CD4-positive, CD25-positive, alpha-beta regulatory T cell (primary cell): ENCODE data around the gene LCE3A. TPM values are rescaled to one million over a fixed set of nuclear protein-coding genes. Genes with fewer than 3 reads are reported as not detected.

Source experiments
- ATAC-seq, 2 donors: fragments of 150-1000 bp; cut with Tn5 transposase; one replicate each; pipeline ENCODE4 v1.10.0; 2021; ENCODE audit warnings: low read depth in 2 of 2, moderate number of reproducible peaks in 2 of 2, moderate library complexity in 1 of 2
- DNase-seq, 3 donors: peaks; one replicate each; pipeline versions ENCODE4 v3.0.0 to v3.0.0-alpha.2; 2012 to 2022; ENCODE audit warnings: mixed read lengths in 1 of 3
- H3K27ac ChIP-seq: one replicate; pipeline ENCODE4 v1.7.0; 2013; ENCODE audit warnings: mild to moderate bottlenecking, low read length; ENCODE audit not compliant: insufficient read depth, poor library complexity, severe bottlenecking
- H3K27me3 ChIP-seq: one replicate; pipeline ENCODE4 v1.7.0; 2013; ENCODE audit warnings: low read length; ENCODE audit not compliant: control insufficient read depth, insufficient read depth
- H3K36me3 ChIP-seq: one replicate; pipeline ENCODE4 v1.7.0; 2013; ENCODE audit warnings: mild to moderate bottlenecking, low read length, moderate library complexity; ENCODE audit not compliant: control insufficient read depth, insufficient read depth
- H3K4me1 ChIP-seq: 2 replicates; pipeline ENCODE4 v1.7.0; 2013; ENCODE audit warnings: mild to moderate bottlenecking, low read length; ENCODE audit not compliant: insufficient read depth, control insufficient read depth, poor library complexity, severe bottlenecking
- H3K4me3 ChIP-seq: one replicate; pipeline ENCODE4 v1.7.0; 2013; ENCODE audit warnings: low read depth, mild to moderate bottlenecking, low read length, moderate library complexity
- H3K9me3 ChIP-seq, 2 experiments: 1 replicate in 1 of 2; 2 replicates in 1 of 2; pipeline ENCODE4 v1.7.0; 2013; ENCODE audit warnings: low read length in 2 of 2, mild to moderate bottlenecking in 1 of 2, moderate library complexity in 1 of 2; ENCODE audit not compliant: control insufficient read depth in 2 of 2
- H3K27ac Mint-ChIP-seq, 3 donors: one replicate each; pipeline ENCODE4 v1.8.0; 2020 to 2022; ENCODE audit warnings: mild to moderate bottlenecking in 3 of 3, mixed read lengths in 3 of 3, moderate library complexity in 2 of 3
- H3K27me3 Mint-ChIP-seq: one replicate; pipeline ENCODE4 v1.8.0; 2022; ENCODE audit warnings: mild to moderate bottlenecking, mixed read lengths
- H3K36me3 Mint-ChIP-seq: one replicate; pipeline ENCODE4 v1.8.0; 2020; ENCODE audit warnings: mixed read lengths
- H3K4me1 Mint-ChIP-seq, 4 donors: one replicate each; pipeline ENCODE4 v1.8.0; 2020 to 2022; ENCODE audit warnings: mixed read lengths in 4 of 4, mild to moderate bottlenecking in 1 of 4
- H3K4me3 Mint-ChIP-seq, 4 donors: one replicate each; pipeline ENCODE4 v1.8.0; 2020 to 2022; ENCODE audit warnings: mild to moderate bottlenecking in 4 of 4, mixed read lengths in 4 of 4, moderate library complexity in 3 of 4
- H3K9me3 Mint-ChIP-seq, 7 donors: one replicate each; pipeline ENCODE4 v1.8.0; 2020 to 2022; ENCODE audit warnings: mixed read lengths in 7 of 7, mild to moderate bottlenecking in 3 of 7, moderate library complexity in 2 of 7
- polyA plus RNA-seq, 4 donors: library from polyadenylated mRNA; unstranded; fragments of 300-500 nt; fragmentation: Illumina TruSeq; gene quantifications; one replicate each; pipeline ENCODE4 v1.2.3, GENCODE V29; 2021
- total RNA-seq: library from RNA; stranded (reverse); gene quantifications from one replicate; pipeline ENCODE4 v1.2.3, GENCODE V29; 2022

LCE3A gene
- total and polyA plus RNA-seq, 5 donors from 2014 or later = not detected

DNA sequence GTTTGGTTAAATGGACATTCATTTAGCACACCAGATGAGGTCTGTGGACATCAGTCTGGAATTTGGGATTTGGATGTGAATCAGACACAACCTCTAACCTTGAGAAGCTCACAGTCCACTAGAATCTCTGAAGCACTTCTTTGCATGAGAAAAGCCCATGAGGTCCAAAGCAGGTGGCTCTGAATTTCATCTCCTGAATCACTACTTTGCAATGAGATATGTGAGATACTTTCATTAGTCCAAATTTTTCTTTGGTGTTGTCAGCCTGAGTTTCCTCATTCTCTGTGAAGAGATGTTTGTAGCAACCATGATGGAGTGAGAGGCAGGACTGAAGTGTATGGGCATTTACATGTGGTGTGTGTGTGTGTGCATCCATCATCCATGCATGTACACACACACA lies 23.8 kb upstream of the LCE3A start:
- Histone ChIP-seq H3K27ac (no peak overlapping the region), H3K9me3 (no peaks in the 10 kb centered on the region), H3K36me3 (no peaks in the 10 kb centered on the region), H3K27me3 (peaks cover 6% of the 10 kb centered on the region), H3K4me1 (no peaks in the 10 kb centered on the region), H3K4me3 (no peak overlapping the region)
- Mint-ChIP-seq H3K27me3 (peaks cover 21% of the 10 kb centered on the region), H3K4me1 (no peaks in the 10 kb centered on the region), H3K36me3 (no peaks in the 10 kb centered on the region), H3K4me3 (no peak overlapping the region), H3K27ac (no peak overlapping the region), H3K9me3 (peaks cover 0 to 2% (median 0%) of the 10 kb centered on the region in 7 donors)
- DNase-seq (no peak), ATAC-seq (no peak)

DNA sequence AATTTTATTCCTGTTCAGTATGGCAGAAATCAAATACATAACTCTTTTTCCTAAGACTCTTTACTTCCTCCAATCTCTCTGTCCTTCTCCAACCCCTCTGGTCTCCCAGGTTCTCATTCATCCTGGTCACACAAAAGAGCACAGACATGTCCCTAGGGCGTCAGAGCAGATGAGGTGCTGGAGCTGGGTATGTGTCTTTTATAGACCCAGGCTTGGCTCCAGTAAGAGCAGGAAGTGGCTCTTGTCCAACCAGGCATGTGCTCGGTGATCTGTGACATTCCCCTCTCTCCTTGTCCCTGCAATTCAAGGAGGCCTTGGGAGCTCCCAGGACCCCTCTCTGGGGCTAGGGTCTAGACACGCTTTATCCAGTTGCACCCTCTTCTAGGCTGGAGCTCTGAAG lies 22.2 kb upstream of the LCE3A start:
- Mint-ChIP-seq H3K9me3 (peaks cover 0 to 2% (median 0%) of the 10 kb centered on the region in 7 donors), H3K4me1 (no peaks in the 10 kb centered on the region), H3K27me3 (peaks cover 15% of the 10 kb centered on the region), H3K27ac (no peak overlapping the region), H3K4me3 (no peak overlapping the region), H3K36me3 (no peaks in the 10 kb centered on the region)
- Histone ChIP-seq H3K9me3 (no peaks in the 10 kb centered on the region), H3K36me3 (no peaks in the 10 kb centered on the region), H3K4me3 (no peak overlapping the region), H3K27me3 (peaks cover 4% of the 10 kb centered on the region), H3K4me1 (no peaks in the 10 kb centered on the region), H3K27ac (no peak overlapping the region)
- DNase-seq = no peak
- ATAC-seq = no peak

DNA sequence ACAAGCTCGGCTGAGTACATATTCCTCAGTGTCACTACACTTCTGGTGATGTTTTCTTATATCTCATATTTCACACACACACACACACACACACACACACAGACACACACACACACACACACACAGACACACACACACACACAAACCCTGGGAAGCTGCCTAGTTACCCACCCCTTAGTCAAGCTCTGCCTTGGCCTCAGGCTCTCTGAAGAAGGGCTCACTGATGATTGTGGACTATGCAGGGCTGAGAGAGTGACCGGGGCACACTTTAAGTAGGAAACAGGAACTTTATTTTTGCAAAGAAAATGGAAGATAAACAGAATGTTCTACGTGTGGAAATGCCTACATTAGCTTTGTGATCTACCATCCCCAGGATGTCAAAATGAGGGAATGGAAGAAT lies 21.0 kb upstream of the LCE3A start:
- H3K27me3 ChIP-seq = peaks cover 1% of the 10 kb centered on the region
- peaks cover 0 to 3% (median 0%) of the 10 kb centered on the region in 7 donors for H3K9me3 Mint-ChIP-seq
- no peak overlapping the region for H3K27ac Mint-ChIP-seq

DNA sequence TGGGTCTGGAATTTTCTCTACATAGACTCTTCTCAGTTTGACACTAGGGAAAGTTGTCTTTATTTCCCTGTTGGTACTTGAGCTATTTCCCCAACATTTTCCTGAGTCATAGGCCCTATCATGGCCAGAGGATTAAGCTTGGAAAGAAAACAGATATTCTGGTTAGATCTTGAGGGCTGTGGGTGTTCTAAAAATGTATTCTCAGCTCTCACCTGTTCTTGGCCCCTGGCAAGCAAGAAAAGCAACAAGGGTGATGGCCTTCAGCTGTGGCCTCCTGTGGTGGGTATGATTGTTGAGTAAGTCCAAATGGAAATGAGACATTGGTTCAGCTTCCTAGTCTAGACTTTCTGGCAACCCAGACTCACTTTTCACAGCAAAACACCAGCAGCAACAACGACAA lies 17.4 kb upstream of the LCE3A start:
- ATAC-seq (no peak), DNase-seq (no peak)
- no peak overlapping the region for H3K4me3 ChIP-seq
- no peaks in the 10 kb centered on the region for H3K27me3 ChIP-seq
- Mint-ChIP-seq H3K27ac (no peak overlapping the region), H3K4me1 (no peaks in the 10 kb centered on the region), H3K36me3 (no peaks in the 10 kb centered on the region), H3K27me3 (peaks cover 15% of the 10 kb centered on the region), H3K4me3 (no peak overlapping the region), H3K9me3 (peaks cover 0 to 4% (median 2%) of the 10 kb centered on the region in 7 donors)
- no peaks in the 10 kb centered on the region for H3K9me3 ChIP-seq
- H3K27ac ChIP-seq = no peak overlapping the region
- no peaks in the 10 kb centered on the region for H3K36me3 ChIP-seq
- H3K4me1 ChIP-seq = no peaks in the 10 kb centered on the region

More for the DNA sequence above, 21.0 kb upstream of the LCE3A start:
- Mint-ChIP-seq H3K4me1 (no peaks in the 10 kb centered on the region), H3K4me3 (no peak overlapping the region), H3K27me3 (peaks cover 15% of the 10 kb centered on the region), H3K36me3 (no peaks in the 10 kb centered on the region)
- Histone ChIP-seq H3K4me1 (no peaks in the 10 kb centered on the region), H3K27ac (no peak overlapping the region), H3K36me3 (no peaks in the 10 kb centered on the region), H3K4me3 (no peak overlapping the region), H3K9me3 (no peaks in the 10 kb centered on the region)
- ATAC-seq (no peak), DNase-seq (no peak)

DNA sequence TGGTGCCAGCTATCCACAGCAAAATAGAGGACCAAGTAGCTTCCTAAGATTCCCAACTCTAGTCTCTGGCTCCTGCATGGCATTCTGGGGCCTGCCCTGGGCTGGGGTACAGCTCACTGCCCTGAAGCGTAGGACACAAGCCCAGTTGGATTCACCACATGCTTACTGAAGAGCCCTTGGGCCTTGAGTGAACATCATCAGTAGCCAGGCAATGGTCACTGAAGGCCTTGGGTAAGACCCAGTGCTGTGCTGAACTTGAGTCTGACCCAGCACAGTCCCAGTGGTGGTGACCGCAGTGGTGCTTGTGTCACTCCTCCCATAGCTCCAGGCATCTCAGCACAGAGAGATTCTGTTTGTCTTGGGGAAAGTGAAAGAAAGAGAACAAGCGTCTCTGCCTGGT lies 7.7 kb upstream of the LCE3A start:
- Mint-ChIP-seq H3K4me3 (no peak overlapping the region), H3K36me3 (no peaks in the 10 kb centered on the region), H3K4me1 (no peaks in the 10 kb centered on the region), H3K27ac (no peak overlapping the region), H3K27me3 (peaks cover 7% of the 10 kb centered on the region), H3K9me3 (peaks cover 0 to 7% (median 1%) of the 10 kb centered on the region in 7 donors)
- DNase-seq = no peak
- Histone ChIP-seq H3K4me1 (no peaks in the 10 kb centered on the region), H3K9me3 (no peaks in the 10 kb centered on the region), H3K27ac (no peak overlapping the region), H3K4me3 (no peak overlapping the region), H3K36me3 (no peaks in the 10 kb centered on the region), H3K27me3 (peaks cover 4% of the 10 kb centered on the region)
- no peak for ATAC-seq

DNA sequence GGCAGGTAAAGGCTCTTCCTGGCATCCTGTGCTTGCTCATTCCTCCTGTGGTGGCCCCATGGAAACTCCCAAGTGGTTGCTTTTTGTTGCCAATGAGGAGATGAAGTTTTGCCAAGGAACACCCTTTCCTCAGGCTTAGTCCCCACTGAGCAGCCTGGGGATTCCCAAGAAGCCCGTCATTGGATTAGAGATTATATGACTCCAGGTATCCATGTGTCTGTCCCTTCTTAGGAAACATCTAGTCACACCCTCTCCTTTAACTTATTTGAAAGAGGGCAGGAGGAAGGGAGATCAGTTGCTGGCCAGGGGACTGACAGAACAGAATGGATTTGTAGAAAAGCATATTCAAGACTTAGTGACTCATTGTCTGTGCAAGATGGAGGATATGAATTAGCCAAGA lies 3.8 kb upstream of the LCE3A start:
- Histone ChIP-seq H3K9me3 (no peaks in the 10 kb centered on the region), H3K27me3 (peaks cover 4% of the 10 kb centered on the region), H3K4me1 (no peaks in the 10 kb centered on the region), H3K36me3 (no peaks in the 10 kb centered on the region), H3K27ac (no peak overlapping the region), H3K4me3 (no peak overlapping the region)
- Mint-ChIP-seq H3K27me3 (peaks cover 7% of the 10 kb centered on the region), H3K9me3 (peaks cover 0 to 4% (median 0%) of the 10 kb centered on the region in 7 donors), H3K4me1 (peaks cover 0 to 2% (median 0%) of the 10 kb centered on the region in 4 donors), H3K27ac (no peak overlapping the region), H3K4me3 (no peak overlapping the region), H3K36me3 (no peaks in the 10 kb centered on the region)
- no peak for DNase-seq
- no peak for ATAC-seq

DNA sequence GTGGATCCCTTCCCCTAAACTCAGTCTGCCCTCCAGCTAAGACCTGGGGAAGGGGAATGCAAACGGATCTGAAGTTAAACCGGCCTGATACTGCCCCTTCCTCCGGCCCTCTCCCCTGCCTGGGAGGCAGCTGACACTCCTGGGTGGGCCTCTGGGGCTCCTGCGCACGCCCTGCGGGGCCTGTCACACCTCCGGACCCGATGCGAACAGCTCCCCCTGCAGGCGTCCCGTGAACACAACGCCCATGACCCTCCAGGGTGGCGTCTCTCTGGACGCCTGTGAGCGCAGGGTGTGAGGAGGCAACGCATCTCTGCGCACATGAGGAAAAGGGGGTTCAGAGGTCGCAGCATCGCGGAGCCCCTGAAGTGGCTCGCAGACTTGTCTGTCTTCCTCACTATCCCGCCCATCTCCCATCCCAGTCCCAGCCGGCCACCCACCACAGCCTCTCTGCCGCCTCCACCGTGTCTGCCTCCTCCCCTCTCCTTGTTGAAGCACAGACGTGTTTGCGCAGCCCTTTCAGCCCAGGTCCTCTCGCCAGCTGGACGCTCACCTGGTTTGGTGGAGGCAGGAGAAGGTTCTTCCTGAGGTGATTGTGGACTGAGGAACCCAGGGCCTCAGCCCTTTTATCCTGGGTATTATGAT lies 421 bp upstream of the LCE3A start:
- Histone ChIP-seq H3K27ac (no peak overlapping the region), H3K4me3 (no peak overlapping the region), H3K9me3 (peaks cover 0 to 12% of the 10 kb centered on the region in 2 experiments), H3K27me3 (peaks cover 2% of the 10 kb centered on the region), H3K4me1 (no peaks in the 10 kb centered on the region), H3K36me3 (no peaks in the 10 kb centered on the region)
- Mint-ChIP-seq H3K4me3 (no peak overlapping the region), H3K27me3 (peaks cover 11% of the 10 kb centered on the region), H3K4me1 (peaks cover 0 to 2% (median 0%) of the 10 kb centered on the region in 4 donors), H3K36me3 (no peaks in the 10 kb centered on the region), H3K27ac (no peak overlapping the region), H3K9me3 (peaks cover 0 to 11% (median 4%) of the 10 kb centered on the region in 7 donors)
- ATAC-seq (no peak), DNase-seq (no peak)

DNA sequence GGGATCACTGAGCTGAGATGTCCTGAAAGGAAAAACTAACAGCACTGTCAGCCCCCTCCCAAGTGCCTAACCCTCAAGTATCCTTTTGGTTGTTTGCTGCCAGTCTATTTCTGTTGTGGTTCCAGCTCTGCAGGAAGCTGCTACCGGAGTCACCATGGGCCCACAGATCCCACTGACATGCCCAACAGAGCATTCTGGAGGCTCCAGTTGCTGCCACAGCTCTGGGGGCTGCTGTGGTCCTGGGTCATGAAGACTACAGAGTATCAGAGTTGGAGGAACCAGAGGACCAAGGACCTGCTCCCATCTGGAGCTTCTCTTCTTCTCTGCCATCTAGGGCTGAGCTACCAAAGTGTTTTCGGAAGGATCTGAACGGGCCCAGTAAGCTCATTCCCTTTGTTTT lies 910 bp downstream of the LCE3A start:
- H3K4me3 ChIP-seq = no peak overlapping the region
- ATAC-seq (no peak), DNase-seq (no peak)
- Mint-ChIP-seq H3K27ac (no peak overlapping the region), H3K36me3 (no peaks in the 10 kb centered on the region), H3K4me3 (no peak overlapping the region), H3K9me3 (peaks cover 0 to 15% (median 3%) of the 10 kb centered on the region in 7 donors), H3K27me3 (peaks cover 5% of the 10 kb centered on the region), H3K4me1 (peaks cover 0 to 2% (median 0%) of the 10 kb centered on the region in 4 donors)
- H3K27ac ChIP-seq = no peak overlapping the region
- H3K4me1 ChIP-seq = no peaks in the 10 kb centered on the region
- peaks cover 4 to 12% of the 10 kb centered on the region in 2 experiments for H3K9me3 ChIP-seq
- peaks cover 2% of the 10 kb centered on the region for H3K27me3 ChIP-seq
- no peaks in the 10 kb centered on the region for H3K36me3 ChIP-seq
